GM21360 (cell line): ENCODE data around the gene INPP5E.
A peak's percentile ranks its signal among the peaks of the same experiment; 100 is the strongest.

Experiments used
- ATAC-seq: cut with Tn5 transposase; IDR thresholded peaks from one replicate; pipeline ENCODE4 v1.9.1; 2021; ENCODE audit warnings: mild to moderate bottlenecking, moderate library complexity; ENCODE audit not compliant: unreplicated experiment

INPP5E gene

DNA sequence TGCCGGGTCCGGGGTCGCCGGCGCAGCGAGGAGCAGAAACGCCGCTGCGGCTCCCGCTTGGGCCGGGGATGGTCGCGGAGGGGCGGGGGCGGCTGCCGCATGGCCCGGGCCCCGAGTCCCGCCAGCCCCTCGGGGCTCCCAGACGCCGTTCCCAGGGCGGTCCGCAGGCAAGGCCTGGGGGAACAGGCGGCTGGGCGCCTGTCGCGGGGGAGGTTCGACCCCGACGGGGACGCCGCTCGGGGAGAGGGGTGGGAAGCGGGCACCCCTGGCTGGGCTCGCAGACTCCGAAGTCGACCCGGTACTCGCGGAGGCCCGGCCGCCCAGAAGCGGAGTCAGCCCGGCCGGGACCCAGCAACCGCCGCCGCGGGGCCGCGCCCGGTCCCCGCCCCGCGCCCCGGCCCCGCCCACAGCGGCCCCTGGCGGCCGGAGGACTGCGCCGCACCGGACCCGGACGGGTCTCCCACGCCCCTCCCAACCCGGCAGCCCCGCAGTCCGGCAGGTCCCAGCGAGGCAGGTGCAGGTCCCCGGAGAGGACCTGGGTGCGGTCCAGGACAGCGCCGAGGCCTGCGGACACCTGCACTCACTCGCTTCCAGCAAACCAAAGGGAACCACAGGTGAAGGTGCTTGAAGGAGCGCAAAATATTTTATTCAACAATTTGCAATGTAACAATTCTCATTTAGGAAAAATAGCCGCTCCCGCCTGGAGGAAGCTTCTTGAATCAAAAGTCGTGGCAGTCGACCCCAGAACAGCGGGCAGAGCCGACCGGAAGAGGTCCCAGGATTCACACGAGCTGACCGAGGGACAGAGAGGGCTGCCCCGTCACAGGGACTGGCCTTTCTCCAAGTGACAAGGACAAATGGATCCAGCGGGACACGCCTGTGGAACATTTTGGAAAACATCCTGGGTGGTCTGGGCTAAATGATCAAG, at the start of gene INPP5E:
TSS of gene INPP5E (minus strand) at position 365 of the 928 bp plus-strand sequence. CDS start 426 bp downstream, outside the sequence.
- ATAC-seq: peak; percentile 58

- no peak for ATAC-seq
Measured at GRCh38 chr9:136488247-136489214, 48.9 kb upstream of the INPP5E start.

- ATAC-seq: no peak
Measured at GRCh38 chr9:136487672-136488071, 48.0 kb upstream of the INPP5E start.

- ATAC-seq: no peak
Measured at GRCh38 chr9:136486823-136487620, 47.4 kb upstream of the INPP5E start.

DNA sequence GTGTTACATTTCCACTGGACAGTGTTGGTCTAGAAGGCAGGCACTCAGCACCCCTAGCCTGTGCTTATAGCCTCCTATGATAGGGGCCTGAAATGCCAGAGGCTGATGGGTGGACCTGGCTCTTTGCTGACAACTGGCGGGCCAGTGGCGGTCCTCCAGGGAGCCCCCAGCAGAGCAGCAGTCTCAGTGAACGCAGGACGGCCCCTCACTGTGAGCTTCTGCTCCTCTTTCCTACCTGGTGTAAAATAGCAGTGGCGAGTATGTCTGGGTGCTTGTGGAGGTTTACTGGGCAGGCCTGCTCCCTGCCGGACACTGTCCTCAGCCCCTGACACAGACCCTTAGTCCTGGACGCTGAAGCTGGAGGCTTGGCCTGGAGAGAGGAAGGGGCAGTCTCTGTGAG, 46.5 kb upstream of the INPP5E start:
- no peak for ATAC-seq

- ATAC-seq: no peak
Measured at GRCh38 chr9:136485049-136486045, 45.7 kb upstream of the INPP5E start.

- no peak for ATAC-seq
Measured at GRCh38 chr9:136484153-136485048, 44.8 kb upstream of the INPP5E start.

GRCh38 chr9:136483589-136484152, 44.0 kb upstream of the INPP5E start:
- ATAC-seq: peak; percentile 44

- peak; percentile 65 for ATAC-seq
Measured at GRCh38 chr9:136482793-136483588, 43.3 kb upstream of the INPP5E start, which contains the start of gene SEC16A. SEC16A (minus strand) TSS chr9:136483040; CDS start chr9:136477615, 5,425 bp downstream.

DNA sequence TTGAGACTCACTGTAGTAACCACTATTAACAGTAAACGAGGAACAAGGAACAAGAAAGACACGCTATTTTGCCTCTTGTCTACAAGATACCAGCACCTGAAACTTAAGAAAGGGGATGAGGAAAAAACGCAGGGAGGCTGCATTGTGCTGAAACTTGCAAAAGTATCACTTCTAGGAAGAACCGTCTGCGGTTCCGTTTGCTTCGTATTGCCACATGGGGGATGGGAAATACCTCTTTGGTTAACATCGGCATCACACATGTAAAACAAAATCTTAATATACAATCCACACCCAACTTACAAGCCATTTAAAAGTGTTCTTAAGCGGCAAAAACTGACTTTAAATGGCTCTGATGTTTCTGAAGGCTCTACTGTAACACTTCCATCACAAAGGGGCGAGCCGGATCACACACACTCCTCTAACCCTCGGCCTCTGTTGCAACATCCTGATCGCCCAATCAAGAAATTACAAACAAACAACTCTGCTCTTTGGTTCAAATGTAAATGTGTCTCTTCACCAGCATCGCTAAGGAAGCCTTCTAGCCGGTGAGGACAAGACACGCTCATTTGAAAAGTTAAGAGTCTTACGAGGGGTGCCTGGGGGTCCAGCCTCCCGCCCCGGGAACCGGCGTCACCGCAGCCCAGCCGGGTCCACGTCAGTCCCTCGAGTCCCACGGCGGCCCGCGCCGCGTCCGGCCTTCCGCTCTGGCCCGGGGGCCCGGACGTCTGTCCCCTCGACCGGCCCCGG, 42.6 kb upstream of the INPP5E start:
- no peak for ATAC-seq

- ATAC-seq: no peak
Measured at GRCh38 chr9:136481558-136481957, 41.9 kb upstream of the INPP5E start.

DNA sequence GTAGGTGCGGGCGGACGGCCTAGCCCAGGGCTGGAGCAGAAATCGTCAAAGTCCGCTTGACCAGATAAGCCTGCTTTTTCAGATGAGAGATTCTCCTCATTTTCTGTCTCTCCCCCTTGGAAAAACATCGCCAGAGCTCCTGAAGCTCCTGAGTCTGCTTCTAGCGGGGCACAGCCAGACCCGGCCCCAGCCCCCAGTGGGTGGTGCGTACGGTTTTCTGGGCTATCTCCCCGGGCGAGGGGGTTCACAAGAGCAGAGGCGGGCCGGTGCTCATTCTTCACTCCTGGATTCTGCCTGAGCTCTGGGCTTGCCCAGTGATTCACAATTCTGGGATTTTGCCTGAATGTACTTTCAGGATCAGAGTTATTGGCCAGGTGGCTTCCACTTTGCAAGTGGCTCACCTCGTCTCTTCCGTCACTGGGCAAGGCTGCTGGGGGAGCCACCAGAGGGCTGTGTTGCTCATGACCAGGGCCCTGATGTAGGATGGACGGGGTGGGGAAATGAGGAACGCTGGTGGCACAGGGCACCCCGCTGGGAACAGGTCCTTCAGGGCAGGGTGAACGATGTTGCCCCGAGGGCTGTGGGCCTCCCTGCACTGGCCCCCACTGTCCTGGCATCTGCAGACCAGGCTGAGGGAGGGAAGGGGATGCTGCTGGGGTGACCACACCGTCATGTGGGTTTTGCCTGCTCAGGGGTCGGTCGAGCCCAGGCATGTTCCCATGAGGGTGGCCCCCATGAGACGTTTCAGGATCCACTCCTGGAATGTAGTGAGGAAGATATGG, 36.9 kb upstream of the INPP5E start:
- no peak for ATAC-seq

DNA sequence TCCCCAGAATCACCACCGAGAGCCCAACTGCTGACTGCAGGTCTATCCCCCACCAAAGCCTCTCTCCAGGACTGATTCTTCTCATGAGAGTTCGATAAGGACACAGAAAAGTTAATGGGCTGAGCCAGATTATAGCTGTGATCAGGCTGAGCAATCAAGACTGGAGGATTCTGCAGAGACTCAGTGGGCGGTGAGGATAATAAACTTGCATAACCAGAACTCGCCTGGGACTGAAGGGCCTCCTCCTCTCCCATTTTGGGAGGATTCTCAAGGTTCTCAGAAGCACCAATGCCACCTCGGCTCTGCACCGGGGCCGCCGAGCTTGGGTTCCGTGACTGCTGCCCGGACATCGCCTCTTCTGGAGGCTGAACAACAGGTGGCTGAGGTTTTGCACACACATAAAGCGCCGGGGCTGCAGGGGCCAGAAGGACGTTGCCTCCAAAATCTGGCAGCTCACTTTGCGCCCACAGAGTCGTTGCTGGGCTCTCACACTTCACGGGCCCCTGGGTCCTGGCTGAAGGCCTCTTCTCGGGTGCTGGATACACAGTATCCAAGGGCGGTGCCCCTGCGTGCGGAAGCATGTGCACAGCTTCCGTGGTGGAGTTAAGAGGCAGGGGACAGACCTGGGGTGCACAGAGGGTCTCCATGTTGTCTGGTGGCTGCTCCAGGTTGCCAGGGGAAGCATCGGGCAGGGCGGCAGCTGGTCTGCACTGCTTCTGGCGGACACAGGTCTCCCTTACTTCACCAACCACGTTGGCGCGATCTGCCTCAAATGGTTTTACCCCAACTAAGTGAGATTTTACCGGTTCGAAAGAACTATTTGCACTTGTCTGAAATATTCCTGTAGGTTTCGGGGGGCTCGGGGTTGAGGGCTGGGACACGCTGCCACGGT, 35.6 kb upstream of the INPP5E start:
- no peak for ATAC-seq

GRCh38 chr9:136474021-136474640, 34.5 kb upstream of the INPP5E start:
- no peak for ATAC-seq
